Left forelimb (tissue), 1 donor: ENCODE data around the gene PMM2.
"Not testable (repeated sequence)": the region's sequence is repeated elsewhere in the genome, so short reads cannot be mapped to it uniquely, and the experiment has no call there.

Source experiments
- DNase-seq: peaks from one replicate; pipeline ENCODE4 v3.0.0-alpha.2; 2018; ENCODE audit warnings: low spot score

Gene PMM2

GRCh38 chr16:8782673-8783072 lies 15.0 kb upstream of the PMM2 start:
- DNase-seq = no peak

- no peak for DNase-seq
These were observed 12.2 kb upstream of the PMM2 start for GRCh38 chr16:8785408-8785807.

GRCh38 chr16:8786316-8786715 lies 11.3 kb upstream of the PMM2 start:
- DNase-seq = not testable (repeated sequence)

GRCh38 chr16:8788578-8789172 lies 9.0 kb upstream of the PMM2 start:
- DNase-seq = no peak

- DNase-seq = no peak
These were observed 2.5 kb upstream of the PMM2 start for GRCh38 chr16:8795091-8795490.

- no peak for DNase-seq
These were observed 1.8 kb upstream of the PMM2 start for GRCh38 chr16:8795818-8796217.

- DNase-seq = no peak
These were observed 923 bp upstream of the PMM2 start for GRCh38 chr16:8796469-8797363.

- DNase-seq = no peak
These were observed 512 bp downstream of the PMM2 start for GRCh38 chr16:8798174-8798527.

GRCh38 chr16:8798535-8799157 lies 1.0 kb downstream of the PMM2 start:
- no peak for DNase-seq

GRCh38 chr16:8801701-8802100 lies 4.1 kb downstream of the PMM2 start:
- no peak for DNase-seq

- DNase-seq = not testable (repeated sequence)
These were observed 6.1 kb downstream of the PMM2 start for GRCh38 chr16:8803733-8804132.

- DNase-seq = no peak
These were observed 6.7 kb downstream of the PMM2 start for GRCh38 chr16:8804313-8804712.

GRCh38 chr16:8806272-8806983 lies 8.8 kb downstream of the PMM2 start:
- DNase-seq = no peak

GRCh38 chr16:8807189-8807588 lies 9.6 kb downstream of the PMM2 start:
- DNase-seq = no peak

GRCh38 chr16:8808009-8808408 lies 10.4 kb downstream of the PMM2 start:
- no peak for DNase-seq

GRCh38 chr16:8808613-8809353 lies 11.1 kb downstream of the PMM2 start:
- DNase-seq = no peak

GRCh38 chr16:8812162-8812843 lies 14.7 kb downstream of the PMM2 start:
- DNase-seq = no peak

- DNase-seq = no peak
These were observed 16.6 kb downstream of the PMM2 start for GRCh38 chr16:8814095-8814806.

GRCh38 chr16:8816967-8817655 lies 19.5 kb downstream of the PMM2 start:
- no peak for DNase-seq
